ENCODE measurements around the gene CUX1. TPM values are rescaled to one million over a fixed set of nuclear protein-coding genes. Genes with fewer than 3 reads are reported as not detected.
"Not testable (repeated sequence)": the region's sequence is repeated elsewhere in the genome, so short reads cannot be mapped to it uniquely, and the experiment has no call there.

The CUX1 gene
- total RNA-seq, 1 experiment from 2014 or later, result 47.6 TPM

DNA sequence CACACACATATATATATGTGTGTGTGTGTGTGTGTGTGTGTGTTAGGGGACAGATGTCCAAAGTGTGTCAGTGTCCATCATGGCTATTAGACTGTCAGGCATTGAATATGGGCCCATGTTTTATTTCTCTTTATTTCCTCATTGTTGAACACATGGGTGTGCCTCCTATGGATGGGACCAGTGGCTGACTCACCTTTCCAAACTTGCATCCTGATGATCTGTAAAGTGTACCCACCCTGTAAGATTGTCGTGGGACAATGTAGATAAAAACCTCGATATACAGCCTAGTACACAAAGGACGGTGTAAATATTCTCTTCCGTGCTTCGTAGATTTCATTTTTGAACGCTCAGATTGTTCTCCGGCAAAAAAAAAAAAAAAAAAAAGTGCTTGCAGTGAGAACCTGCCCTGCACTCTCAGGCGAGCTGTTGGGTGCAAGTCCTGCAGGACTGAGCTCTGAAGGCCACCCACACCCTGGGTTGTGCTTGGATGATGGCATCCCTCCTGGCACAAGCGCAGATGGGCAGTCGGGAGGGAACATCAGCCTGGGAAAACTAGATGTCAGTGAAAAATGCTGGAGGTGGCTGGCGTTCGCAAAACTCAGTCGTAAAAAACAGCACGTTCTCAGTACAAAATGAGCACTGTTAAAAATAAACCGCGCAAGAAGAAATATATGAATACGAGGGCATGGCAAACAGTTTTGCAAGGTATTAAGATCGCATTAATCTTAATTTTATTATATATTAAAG, 166.9 kb downstream of the CUX1 start:
- no TSS peak for BruUV-seq (replicated peaks)
- Mint-ChIP-seq H3K4me1 (ENCODE audit: insufficient read depth, unreplicated experiment) (no peaks in the 10 kb centered on the region), H3K36me3 (ENCODE audit: insufficient read depth, unreplicated experiment) (peaks cover 10% of the 10 kb centered on the region), H3K27ac (ENCODE audit: low read depth, unreplicated experiment) (no peak overlapping the region), H3K27me3 (ENCODE audit: insufficient read depth, unreplicated experiment) (no peaks in the 10 kb centered on the region), H3K9me3 (ENCODE audit: unreplicated experiment) (no peaks in the 10 kb centered on the region), H3K4me3 (ENCODE audit: unreplicated experiment) (no peak overlapping the region)
- DNase-seq (ENCODE audit: unreplicated experiment), result no peak
- POLR2A ChIA-PET, result interaction anchor here (0.9 kb wide), 1 partner anchor 42 kb away, joined by 3 read pairs; no protein-coding TSS in a partner anchor
- intact Hi-C loops (cut with micrococcal nuclease), result no loop called here
- CTCF ChIA-PET, result no interaction called here
- TF ChIP-seq CTCF (IDR thresholded peaks at IDR 0.05; ENCODE audit: unreplicated experiment), result no peak

DNA sequence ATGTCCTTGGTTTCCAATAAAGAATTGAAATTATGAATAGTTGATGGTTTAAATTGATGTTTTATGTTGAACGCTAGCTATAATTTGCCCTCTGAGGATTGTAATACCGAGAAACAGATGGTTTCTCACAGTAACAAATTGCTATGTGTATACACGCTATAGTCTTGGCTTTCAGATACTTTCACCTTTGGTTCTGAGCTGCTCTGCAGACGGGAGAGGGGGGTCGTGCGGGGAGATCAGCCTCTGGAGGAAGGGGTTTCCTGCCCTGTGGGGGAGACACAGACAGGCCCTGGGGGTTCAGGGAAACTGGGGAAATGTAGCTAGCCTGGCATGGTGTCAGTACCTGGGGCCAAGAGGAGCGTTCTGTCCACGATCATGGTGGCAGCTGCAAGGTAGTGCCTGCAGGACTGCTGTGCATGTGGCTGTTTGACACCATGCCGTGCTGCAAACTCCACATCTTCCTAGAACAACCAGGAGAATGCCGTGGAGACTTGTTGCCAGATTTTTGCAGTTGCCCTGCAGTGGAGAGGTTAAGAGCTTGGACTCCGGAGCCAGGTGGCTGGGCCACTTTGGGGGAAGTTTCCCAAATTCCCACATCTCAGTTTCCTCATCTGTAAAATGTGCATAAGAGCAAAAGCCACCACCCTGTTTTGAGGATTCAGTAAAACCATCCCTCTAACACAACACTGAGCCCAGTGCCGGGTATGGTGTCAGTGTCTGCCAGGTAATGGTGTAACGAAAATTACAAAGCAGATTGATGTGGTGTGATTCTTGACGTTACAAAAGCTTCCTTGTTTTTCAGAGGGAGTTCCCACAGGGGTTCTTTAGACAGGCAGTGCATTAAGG, 167.9 kb downstream of the CUX1 start:
- intact Hi-C loops (cut with micrococcal nuclease), result no loop called here
- POLR2A ChIA-PET, result interaction anchor here (0.9 kb wide), 1 partner anchor 43 kb away, joined by 3 read pairs; no protein-coding TSS in a partner anchor
- Mint-ChIP-seq H3K9me3 (ENCODE audit: unreplicated experiment) (no peaks in the 10 kb centered on the region), H3K36me3 (ENCODE audit: insufficient read depth, unreplicated experiment) (peaks cover 10% of the 10 kb centered on the region), H3K4me3 (ENCODE audit: unreplicated experiment) (no peak overlapping the region), H3K27ac (ENCODE audit: low read depth, unreplicated experiment) (no peak overlapping the region), H3K4me1 (ENCODE audit: insufficient read depth, unreplicated experiment) (no peaks in the 10 kb centered on the region), H3K27me3 (ENCODE audit: insufficient read depth, unreplicated experiment) (no peaks in the 10 kb centered on the region)
- BruUV-seq (replicated peaks), result no TSS peak
- CTCF ChIA-PET, result no interaction called here
- TF ChIP-seq CTCF (IDR thresholded peaks at IDR 0.05; ENCODE audit: unreplicated experiment), result no peak
- no peak for DNase-seq (ENCODE audit: unreplicated experiment)

- intact Hi-C loops (cut with micrococcal nuclease), result no loop called here
- Mint-ChIP-seq H3K9me3 (ENCODE audit: unreplicated experiment) (no peaks in the 10 kb centered on the region), H3K27me3 (ENCODE audit: insufficient read depth, unreplicated experiment) (no peaks in the 10 kb centered on the region), H3K27ac (ENCODE audit: low read depth, unreplicated experiment) (no peak overlapping the region), H3K36me3 (ENCODE audit: insufficient read depth, unreplicated experiment) (peaks cover 16% of the 10 kb centered on the region), H3K4me3 (ENCODE audit: unreplicated experiment) (no peak overlapping the region), H3K4me1 (ENCODE audit: insufficient read depth, unreplicated experiment) (no peaks in the 10 kb centered on the region)
- no peak for TF ChIP-seq CTCF (IDR thresholded peaks at IDR 0.05; ENCODE audit: unreplicated experiment)
- no TSS peak for BruUV-seq (replicated peaks)
- ChIA-PET CTCF (no interaction called here), POLR2A (interaction anchor here (0.6 kb wide), 1 partner anchor 26 kb away, joined by 4 read pairs; no protein-coding TSS in a partner anchor)
- DNase-seq (ENCODE audit: unreplicated experiment), result no peak
These were observed 168.7 kb downstream of the CUX1 start for GRCh38 chr7:101985903-101986734.

- no peaks in the 10 kb centered on the region for H3K27me3 Mint-ChIP-seq (ENCODE audit: insufficient read depth, unreplicated experiment)
- no peak overlapping the region for H3K4me3 Mint-ChIP-seq (ENCODE audit: unreplicated experiment)
- POLR2A ChIA-PET, result no interaction called here
- CTCF ChIA-PET, result no interaction called here
- no peak overlapping the region for H3K27ac Mint-ChIP-seq (ENCODE audit: low read depth, unreplicated experiment)
- peaks cover 16% of the 10 kb centered on the region for H3K36me3 Mint-ChIP-seq (ENCODE audit: insufficient read depth, unreplicated experiment)
- BruUV-seq (replicated peaks), result no TSS peak
- intact Hi-C loops (cut with micrococcal nuclease), result no loop called here
- H3K9me3 Mint-ChIP-seq (ENCODE audit: unreplicated experiment), result no peaks in the 10 kb centered on the region
- no peak for TF ChIP-seq CTCF (IDR thresholded peaks at IDR 0.05; ENCODE audit: unreplicated experiment)
- no peaks in the 10 kb centered on the region for H3K4me1 Mint-ChIP-seq (ENCODE audit: insufficient read depth, unreplicated experiment)
- DNase-seq (ENCODE audit: unreplicated experiment), result no peak
These were observed 170.1 kb downstream of the CUX1 start for GRCh38 chr7:101987494-101987893.

GRCh38 chr7:101988060-101988459, 170.6 kb downstream of the CUX1 start:
- peaks cover 16% of the 10 kb centered on the region for H3K36me3 Mint-ChIP-seq (ENCODE audit: insufficient read depth, unreplicated experiment)
- H3K27ac Mint-ChIP-seq (ENCODE audit: low read depth, unreplicated experiment); DNase-seq (ENCODE audit: unreplicated experiment); BruUV-seq (replicated peaks); CTCF ChIA-PET; H3K4me1 Mint-ChIP-seq (ENCODE audit: insufficient read depth, unreplicated experiment); POLR2A ChIA-PET; H3K4me3 Mint-ChIP-seq (ENCODE audit: unreplicated experiment); H3K27me3 Mint-ChIP-seq (ENCODE audit: insufficient read depth, unreplicated experiment); H3K9me3 Mint-ChIP-seq (ENCODE audit: unreplicated experiment); intact Hi-C loops (cut with micrococcal nuclease): not testable (repeated sequence)
